ENCODE data around the gene ACVR2A.

ACVR2A gene

DNA sequence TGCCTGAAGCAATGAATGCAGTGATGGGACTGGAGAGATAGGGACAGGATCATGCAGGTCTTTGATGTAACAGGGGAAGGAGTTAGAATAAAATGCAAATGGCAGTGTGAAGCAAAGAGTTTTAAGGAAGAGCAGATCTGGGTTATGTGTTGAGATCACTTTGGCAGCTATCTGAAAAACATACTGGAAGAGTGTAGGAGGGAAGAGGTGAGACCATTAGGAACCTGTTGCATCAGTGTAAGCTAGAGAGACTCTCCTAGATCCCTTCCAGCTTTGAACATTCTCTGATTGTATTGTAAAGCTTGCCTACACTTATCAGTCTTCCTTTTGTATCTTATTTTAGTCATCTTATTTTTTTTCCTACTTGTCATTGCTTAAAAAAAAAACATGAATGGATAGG is 10.5 kb downstream of the ACVR2A start:
- DNase-seq (ENCODE audit: low spot score), result no peak

DNA sequence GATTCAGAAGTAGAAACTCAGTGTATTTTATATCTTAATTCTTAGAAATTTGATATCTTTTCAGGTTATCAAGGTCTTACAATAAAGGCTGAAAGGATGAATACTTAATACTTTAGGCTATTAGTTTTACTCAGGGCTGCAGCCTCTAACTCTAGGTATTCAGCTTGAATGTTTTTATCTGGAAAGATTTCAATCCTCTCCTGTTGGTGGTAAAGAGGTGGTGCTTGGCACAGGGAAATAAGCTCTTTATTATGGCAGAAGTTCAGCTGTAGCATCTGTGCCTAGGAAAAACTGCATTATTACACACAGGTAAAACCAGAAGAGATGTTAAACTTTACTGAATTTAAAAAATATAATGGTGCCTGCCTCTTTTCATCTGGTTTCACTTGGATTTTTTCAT is 11.1 kb downstream of the ACVR2A start:
- no peak for DNase-seq (ENCODE audit: low spot score)

DNA sequence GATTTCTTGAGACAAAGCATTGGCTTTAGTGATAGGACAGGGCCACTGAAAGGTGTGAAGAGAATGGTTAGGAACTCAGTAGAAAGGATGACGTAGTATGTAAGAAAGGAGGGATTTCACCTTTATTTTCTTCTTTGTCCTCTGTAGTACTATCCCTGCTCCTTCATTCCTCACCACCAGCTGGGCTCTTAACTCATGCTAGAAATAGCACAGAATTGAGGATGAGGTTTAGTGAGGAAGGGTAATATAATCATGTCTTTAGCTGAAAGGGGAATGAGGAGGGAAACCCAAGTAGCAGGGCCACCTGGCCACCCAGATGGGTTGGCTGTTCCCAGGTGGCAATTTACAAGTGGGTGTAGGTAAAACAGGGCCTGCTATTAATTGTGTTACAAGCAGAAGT is 15.2 kb downstream of the ACVR2A start:
- no peak for DNase-seq (ENCODE audit: low spot score)

DNA sequence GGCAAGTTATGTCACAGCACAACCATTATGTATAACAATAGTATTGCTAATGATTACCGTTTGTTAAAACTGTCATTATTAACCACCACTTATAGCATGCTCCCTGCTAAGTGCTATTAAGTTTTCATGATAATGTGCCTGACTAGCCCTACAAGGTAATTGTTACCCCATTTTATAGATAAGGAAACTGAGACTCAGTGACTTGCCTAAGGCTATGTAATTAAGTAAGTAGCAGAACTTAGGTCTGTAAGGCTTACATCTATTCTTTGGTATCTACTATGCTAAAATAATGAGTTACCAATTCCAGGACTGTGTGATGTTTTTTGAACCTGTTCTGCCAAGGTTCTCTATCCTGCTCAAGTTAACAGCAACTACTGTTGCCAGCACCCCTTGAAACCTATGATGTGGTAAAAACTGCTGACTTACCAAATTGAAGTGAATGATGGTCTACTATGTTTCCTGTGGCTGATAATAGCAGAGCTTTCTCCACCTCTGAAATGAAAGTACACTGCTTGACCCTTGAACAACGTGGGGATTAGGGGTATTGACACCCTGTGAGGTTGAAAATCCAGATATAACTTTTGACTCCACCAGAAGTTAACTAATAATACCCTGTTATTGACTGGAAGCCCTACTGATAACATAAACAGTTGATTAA is 18.2 kb downstream of the ACVR2A start:
- no peak for DNase-seq (ENCODE audit: low spot score)

DNA sequence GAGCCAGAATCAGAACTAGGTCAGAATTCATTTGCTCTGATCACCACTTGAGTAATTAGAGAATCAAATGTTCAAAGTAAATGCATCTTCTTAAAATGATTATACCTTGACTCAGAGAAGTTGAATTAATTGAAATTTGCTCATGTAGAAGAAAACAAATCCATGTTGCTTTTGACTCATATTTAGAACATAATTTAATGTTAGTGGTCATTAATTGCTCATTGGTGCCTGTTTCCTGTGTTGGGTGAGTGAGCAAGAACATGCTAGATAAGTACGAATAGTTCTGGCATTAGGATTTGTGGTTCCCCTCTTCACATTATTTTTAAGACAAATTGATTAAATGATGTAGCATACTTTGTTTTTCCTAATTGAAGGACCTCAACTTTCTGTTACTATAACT is 19.0 kb downstream of the ACVR2A start:
- DNase-seq (ENCODE audit: low spot score), result no peak

DNA sequence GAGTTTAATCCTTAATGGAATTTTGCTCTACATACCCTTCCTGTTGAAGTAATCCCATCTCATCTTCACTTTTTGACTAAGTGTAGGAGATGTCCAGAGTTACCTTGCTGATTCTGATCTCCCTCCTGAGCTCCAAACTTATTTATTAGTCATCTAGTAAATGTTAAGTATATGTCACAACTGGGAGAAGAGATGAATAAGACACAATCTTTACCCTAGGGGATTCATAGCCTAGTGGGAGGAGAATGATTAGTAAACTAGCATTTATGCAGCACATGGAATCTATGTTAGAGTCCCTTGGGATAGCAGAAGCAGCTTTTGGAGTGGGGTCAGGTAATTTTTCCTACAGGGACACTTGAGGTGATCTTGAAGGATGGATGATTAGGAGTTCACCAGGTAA is 20.7 kb downstream of the ACVR2A start:
- no peak for DNase-seq (ENCODE audit: low spot score)

DNA sequence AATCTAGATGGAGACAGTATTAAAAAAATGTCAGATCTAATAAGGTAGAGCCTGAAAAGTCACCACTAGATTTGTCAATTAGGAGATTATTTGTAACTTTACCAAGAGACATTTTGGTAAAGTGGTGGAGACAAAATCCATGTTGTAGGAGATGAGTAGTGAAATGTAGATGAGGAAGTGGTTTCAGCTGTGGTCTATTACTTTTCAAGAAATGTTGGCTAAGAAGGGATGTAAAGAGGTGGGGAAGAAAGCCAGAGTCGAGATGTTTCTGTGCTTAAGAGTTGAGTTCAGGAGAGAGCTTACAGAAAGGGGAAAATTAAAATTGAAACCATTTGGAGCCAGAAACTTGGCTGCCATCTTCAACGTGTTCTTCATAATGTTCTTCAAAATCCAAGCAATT is 22.2 kb downstream of the ACVR2A start:
- DNase-seq (ENCODE audit: low spot score), result no peak

DNA sequence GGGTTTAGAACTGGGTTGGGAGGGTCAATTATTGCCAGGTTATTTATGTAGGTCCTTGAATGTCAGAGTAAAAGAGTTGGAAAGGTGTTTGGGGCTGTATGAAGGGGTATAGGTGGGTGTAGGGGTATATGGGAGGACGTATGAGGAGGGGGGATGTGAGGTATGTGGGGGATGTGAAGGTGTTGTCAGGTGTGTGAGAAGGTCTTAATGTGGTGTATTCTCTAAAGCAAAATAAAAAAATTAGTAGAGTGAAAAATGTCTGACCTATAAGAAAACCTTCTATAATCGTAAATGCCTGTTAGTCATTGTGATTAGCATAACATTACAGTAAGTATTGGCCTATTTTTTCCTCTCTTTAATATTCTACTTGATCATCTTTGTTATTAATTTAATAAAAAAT is 25.1 kb downstream of the ACVR2A start:
- DNase-seq (ENCODE audit: low spot score), result no peak

DNA sequence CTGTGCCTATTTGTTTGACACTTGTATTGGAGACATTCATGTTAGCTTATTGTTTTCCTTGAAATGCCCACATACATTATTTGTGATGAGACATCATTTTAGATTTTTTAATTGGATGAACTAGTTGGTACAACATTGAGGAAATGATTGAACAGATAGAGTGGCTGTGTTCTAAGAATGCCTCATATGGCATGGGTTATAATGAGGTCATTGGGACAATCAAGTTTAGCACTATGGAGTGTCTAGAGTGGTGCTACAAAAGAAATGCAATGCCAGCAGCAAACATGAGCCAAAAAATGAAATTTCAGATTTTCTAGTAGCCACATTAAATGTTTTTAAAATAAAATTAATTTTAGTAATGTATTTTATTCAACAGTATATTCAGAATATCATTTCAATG is 28.1 kb downstream of the ACVR2A start:
- no peak for DNase-seq (ENCODE audit: low spot score)

DNA sequence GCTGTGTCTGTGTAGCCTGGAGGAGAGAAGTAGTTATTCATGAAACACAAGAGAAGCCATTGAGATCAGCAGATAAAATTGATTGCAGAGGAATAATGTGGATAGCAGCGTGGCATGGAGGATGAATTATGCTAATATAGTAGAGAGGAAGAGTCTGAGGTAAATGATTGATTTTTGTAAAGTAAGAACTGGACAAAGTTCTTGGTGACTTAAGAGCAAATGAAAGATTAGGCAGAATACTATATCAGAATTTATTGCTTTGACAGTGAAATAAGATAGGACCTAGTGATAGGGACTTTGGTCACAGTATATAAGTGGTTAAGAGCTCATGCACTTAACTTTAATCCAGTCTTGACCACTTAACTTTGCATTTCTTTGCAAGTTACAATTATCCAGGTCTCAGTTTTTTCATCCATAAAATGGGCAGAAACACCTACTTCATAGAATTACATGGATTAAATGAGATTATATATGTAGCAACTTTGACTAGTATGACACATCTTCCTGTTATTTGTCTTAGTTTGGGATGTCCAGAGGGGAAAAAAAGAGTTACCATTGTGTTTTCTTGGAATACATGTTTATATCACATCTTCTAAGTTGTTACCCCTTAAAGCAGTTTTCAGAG is 29.1 kb downstream of the ACVR2A start:
- no peak for DNase-seq (ENCODE audit: low spot score)

DNA sequence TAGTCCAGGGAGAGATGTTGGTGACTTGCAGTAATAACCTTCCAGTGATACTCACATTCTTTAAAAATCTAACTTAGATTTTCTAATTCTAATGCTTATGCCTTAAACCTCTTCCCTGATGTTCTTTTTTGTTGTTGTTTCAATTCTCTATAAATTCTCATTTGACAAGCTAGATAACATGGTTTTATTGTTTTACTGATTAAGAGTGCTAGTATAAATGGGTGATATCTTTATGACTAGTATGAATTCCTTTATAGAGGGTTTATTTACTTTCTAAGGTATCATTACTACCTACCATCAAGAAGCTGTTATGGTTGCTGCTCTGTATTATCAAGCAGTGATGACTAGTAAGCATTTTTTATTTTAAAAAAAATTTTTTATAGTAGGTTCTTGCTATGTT is 35.0 kb downstream of the ACVR2A start:
- no peak for DNase-seq (ENCODE audit: low spot score)

DNA sequence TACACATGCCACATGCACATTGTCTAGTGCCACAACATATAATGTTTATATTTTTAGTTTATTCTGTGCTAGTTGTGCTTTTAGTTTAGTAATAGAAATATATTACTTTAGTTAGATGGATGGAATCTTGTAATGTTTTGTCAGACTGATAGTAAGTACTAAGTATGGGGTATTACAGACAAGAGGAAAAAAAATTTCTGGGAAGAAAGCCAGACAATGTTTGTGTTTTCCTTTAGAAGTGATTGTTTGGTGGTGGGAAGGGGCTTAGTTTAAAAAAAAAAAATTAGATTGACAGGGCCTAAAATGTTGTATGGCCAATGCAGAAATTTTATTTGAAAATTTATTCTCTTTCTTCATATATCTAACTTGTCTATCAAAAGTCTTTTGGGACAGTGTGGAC is 37.8 kb downstream of the ACVR2A start:
- DNase-seq (ENCODE audit: low spot score), result no peak

DNA sequence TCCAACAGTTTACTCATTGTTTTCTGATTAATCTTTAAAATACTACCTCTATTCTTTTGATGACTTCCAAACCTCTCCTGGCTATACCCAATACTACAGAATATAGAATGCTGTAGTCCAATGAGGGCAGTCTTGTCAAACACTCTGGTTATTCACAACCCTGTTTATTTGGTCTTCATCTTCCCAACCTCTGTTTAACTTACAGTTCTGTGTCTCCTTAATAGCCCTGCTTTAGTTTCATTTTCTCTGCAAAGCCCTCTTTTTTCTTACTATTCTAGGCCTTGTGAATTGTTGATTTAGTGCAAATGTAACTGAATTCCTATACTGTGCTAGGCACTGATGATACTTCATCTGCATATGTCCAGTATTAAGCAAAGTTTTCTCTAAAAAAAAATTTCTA is 40.0 kb downstream of the ACVR2A start:
- no peak for DNase-seq (ENCODE audit: low spot score)

DNA sequence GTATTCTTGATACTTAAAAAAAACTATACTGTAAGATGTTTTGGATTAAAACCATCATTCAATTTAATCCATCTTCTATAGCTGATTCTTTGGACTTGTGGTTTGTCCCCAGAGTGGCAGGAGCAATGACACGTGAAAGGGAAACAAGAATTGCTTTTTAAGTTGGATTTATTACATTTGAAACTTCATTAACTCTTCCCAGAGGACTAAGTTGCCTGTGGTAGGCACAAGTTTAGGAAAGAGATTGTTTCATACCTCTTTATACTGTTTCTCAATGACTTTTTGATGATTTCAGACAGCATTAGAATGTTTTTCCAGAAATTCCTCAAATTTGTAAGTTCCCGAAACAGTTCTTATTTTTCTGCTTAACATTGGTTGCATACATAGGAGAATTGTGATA is 41.3 kb downstream of the ACVR2A start:
- no peak for DNase-seq (ENCODE audit: low spot score)

DNA sequence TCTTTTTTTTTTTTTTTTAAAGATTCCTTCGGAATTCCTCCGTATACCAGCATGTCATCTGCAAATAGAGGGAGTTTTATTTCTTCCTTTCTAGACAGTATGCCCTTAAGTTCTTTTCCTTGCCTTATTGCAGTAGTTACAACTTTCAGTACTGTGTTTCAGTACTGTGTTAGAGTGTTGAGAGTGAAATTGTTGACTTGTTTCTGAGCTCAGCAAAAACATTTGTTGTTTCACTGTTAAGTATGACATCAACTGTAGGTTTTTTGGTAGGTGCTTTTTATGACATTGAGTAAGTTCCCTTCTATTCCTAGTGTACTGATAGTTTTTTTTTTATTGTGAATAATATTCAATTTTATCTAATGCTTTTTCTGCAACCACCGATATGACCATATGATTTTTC is 43.9 kb downstream of the ACVR2A start:
- DNase-seq (ENCODE audit: low spot score), result no peak

DNA sequence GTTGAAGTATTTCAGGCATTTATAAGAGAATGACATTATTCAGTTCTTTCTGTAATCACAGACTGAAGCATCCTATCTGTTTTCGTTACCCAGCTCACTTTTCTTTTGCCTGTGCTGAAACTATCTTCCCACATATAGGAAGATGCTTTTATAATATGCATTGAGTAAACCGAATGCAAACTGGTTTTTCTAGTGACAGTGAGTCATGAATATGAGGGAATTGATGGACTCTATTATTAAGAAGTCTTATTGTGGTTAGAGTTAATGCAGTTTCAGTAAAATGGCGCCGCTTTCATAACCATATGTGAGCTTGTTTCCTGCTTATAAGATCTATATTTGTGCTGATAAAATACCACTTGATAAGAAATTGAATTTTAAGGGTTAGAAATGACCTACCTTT is 59.2 kb downstream of the ACVR2A start:
- no peak for DNase-seq (ENCODE audit: low spot score)

DNA sequence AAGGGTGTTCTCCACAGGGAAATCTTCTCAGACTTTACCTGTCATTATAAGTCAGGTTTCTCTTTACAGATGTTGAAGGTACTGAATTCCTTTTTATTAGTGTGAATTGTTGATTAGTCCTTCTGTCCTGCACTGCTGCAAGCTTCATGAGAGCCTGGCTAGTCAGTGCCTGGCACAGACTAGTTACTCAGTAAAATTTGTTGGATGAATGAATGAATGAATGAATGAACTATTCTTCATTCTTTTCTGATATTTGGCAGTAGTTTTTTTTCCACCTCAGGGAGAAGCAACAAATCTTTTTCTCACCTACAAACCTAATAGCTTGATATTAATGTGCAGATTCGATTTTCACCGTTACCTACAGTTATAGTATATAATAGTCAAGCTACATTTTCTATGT is 64.3 kb downstream of the ACVR2A start:
- no peak for DNase-seq (ENCODE audit: low spot score)

DNA sequence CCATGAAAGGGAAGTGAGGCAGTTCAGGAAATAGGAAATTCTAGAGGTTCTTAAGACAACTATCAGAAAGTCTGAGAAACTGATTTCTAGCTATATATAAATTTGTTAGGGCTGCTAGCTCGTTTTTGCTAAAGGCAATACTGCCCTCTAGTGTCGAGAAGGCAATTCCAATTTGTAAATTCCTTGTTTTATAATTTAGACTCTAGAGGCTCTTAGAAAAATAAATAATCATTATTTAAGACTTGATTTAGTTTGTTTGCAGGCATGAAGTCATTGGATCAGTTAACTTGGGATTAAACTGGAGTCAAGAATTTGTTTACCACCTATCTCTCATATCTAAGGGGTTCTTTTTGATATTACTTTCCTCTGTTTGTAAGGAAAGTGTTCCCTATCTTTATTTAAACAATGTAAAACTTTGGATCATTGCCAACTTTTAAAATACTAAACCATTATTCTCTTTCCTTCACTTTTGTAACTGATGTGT is 66.2 kb downstream of the ACVR2A start:
- no peak for DNase-seq (ENCODE audit: low spot score)

DNA sequence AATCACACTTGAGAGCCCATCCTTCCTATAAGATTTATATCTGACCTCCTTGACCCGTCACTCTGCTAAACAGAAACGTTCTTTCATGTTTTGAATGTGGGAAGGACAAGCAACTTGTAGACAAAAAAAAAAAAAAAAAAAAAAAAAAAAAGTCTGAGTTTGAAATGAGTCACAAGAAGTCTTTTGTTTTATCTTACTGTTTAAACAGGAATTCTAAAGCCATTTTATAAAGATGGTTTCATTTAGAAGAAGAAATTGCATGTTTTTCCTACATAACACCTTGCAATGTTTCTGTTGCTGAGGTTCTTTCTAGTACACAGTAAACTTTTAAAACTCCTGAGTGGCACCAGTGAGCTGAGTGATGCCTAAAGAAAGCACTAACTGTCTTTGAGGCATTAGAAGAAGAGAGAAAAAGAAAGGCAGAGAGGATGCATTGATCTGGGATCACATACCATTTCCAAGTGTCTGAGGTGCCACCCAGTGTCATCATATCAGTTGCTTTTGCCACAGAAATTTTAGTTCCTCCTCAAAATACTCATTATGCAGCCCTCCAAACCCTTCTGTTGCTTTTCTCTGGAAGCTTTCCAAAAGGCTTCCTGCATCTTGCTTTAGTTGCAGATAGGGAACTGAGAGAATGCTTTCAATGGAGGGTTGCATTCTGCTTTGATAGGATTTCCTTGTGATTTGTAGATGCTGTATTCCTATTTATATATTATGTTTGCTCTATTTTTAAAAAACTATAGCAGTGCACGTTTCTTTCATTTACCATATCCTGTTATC is 69.1 kb downstream of the ACVR2A start:
- no peak for DNase-seq (ENCODE audit: low spot score)

DNA sequence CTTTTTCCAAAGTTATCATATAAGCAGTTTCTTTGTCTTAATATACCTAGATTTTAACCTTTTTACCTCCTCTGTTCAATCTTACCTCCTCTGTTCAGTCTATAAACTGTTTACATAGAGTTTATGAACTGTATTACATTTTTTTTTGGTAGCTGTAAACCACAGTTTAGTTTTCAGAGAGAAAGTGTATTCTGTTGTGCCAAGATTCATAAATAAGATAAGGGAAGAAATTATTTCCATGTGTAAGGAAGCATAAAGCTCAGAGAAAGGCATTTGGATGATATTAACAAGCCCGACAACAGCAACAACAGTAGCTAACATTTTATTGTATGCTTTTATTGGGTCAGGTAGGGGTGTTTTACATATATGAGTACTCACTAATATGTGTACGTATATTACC is 71.2 kb downstream of the ACVR2A start:
- no peak for DNase-seq (ENCODE audit: low spot score)

DNA sequence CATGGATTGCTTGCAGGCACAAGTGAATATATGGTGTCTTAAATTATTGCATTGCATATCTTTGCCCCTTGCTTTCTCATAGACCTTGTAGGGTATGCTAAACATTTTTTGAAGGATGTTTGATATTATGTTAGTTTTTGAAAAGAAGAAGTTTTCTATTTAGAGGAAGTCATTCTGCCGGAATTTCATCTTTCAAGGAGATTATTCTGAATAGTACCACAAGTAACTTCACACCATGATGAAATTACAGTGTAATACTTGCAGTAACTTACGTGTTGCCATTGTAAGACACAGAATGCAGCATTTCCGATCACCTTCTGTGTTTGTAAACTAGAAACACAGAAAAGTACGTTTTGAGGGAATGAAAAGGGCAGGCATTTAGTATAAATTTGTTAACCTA is 71.9 kb downstream of the ACVR2A start:
- no peak for DNase-seq (ENCODE audit: low spot score)

DNA sequence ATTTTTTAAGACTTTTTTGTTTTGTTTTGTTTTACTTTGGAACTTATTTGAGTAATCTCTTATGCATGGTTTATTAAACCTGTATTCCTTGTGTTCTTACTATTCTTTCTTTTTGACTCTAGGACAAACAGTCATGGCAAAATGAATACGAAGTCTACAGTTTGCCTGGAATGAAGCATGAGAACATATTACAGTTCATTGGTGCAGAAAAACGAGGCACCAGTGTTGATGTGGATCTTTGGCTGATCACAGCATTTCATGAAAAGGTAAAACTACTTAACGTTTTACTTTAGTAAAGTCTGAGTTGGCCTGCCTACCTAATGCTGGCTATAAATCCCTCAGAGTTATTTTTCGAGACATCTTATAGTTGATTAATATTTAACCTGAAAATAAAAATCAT is 72.3 kb downstream of the ACVR2A start:
- no peak for DNase-seq (ENCODE audit: low spot score)

DNA sequence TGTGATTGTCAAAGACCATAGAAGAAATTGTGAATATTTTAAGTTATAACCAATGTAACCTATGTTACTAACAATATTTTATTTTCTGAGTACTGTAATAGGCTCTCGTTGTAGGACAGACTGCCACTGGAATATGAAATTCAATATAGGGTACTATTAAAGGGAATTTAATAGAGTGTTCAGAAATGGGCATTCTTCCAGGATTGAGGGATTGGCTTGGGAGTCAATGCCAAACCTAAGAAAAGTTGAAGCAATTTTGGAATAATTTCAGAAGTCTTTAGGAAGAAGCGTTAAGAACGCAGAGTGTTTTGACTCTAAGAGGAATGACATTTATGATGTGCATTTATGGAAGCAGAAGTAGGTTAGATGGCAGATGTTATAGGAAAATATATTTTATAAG is 79.0 kb downstream of the ACVR2A start:
- DNase-seq (ENCODE audit: low spot score), result no peak

Measured in left forelimb (tissue), 1 donor.